Kidney (tissue), 14 donors: ENCODE measurements around the gene SPATA31C1. TPM values are rescaled to one million over a fixed set of nuclear protein-coding genes. Genes with fewer than 3 reads are reported as not detected.
"Not testable (repeated sequence)": the region's sequence is repeated elsewhere in the genome, so short reads cannot be mapped to it uniquely, and the experiment has no call there.

Experiments
- DNase-seq, 5 donors: peaks; one replicate each; pipeline ENCODE4 v3.0.0-alpha.2; 2013 to 2020
- FAIRE-seq: peaks from 2 replicates; lab custom pipeline; 2012; peaks lifted over from hg19 to GRCh38; lab: Jason Lieb, UNC
- H3K27ac ChIP-seq, 2 donors: one replicate each; pipeline ENCODE4 v1.7.0; 2013; ENCODE audit warnings: low read depth in 2 of 2, low read length in 2 of 2, inconsistent platforms in 1 of 2
- H3K27me3 ChIP-seq: one replicate; pipeline ENCODE4 v1.7.1; 2013; ENCODE audit warnings: low read length, inconsistent platforms; ENCODE audit not compliant: control insufficient read depth, insufficient read depth
- H3K36me3 ChIP-seq, 3 donors: one replicate each; pipeline versions ENCODE4 v1.7.0 to v1.7.1; 2013; ENCODE audit warnings: low read length in 3 of 3, control low read depth in 1 of 3, inconsistent platforms in 1 of 3; ENCODE audit not compliant: insufficient read depth in 3 of 3, control insufficient read depth in 2 of 3
- H3K4me1 ChIP-seq, 3 donors: one replicate each; pipeline versions ENCODE4 v1.7.0 to v1.7.1; 2013; ENCODE audit warnings: low read length in 3 of 3, inconsistent platforms in 1 of 3, low read depth in 1 of 3; ENCODE audit not compliant: control insufficient read depth in 2 of 3, insufficient read depth in 2 of 3
- H3K4me3 ChIP-seq, 3 donors: one replicate each; pipeline versions ENCODE4 v1.7.0 to v1.8.1; 2013; ENCODE audit warnings: low read length in 3 of 3, control low read depth in 1 of 3, inconsistent platforms in 1 of 3
- H3K9ac ChIP-seq, 3 donors: one replicate each; pipeline versions ENCODE4 v1.7.0 to v1.7.1; 2013; ENCODE audit warnings: low read length in 3 of 3, control low read depth in 1 of 3, inconsistent platforms in 1 of 3
- H3K9me3 ChIP-seq, 3 donors: one replicate each; pipeline versions ENCODE4 v1.7.0 to v1.7.1; 2013; ENCODE audit warnings: low read length in 3 of 3, control low read depth in 1 of 3, inconsistent platforms in 1 of 3; ENCODE audit not compliant: control insufficient read depth in 2 of 3, insufficient read depth in 1 of 3
- CTCF ChIP-seq: IDR thresholded peaks from 3 replicates; pipeline ENCODE4 v1.5.1; 2012; ENCODE audit warnings: mild to moderate bottlenecking, moderate library complexity, borderline replicate concordance; ENCODE audit not compliant: insufficient read depth; ENCODE audit errors: extremely low read depth
- intact Hi-C: fragments of 100-400 bp; cut with DNase I; formaldehyde crosslinking; loops from one replicate; pipeline ENCODE4 v1.11.1; 2022
- polyA plus RNA-seq: library from polyadenylated mRNA; stranded (reverse); fragments of 350-450 nt; fragmentation: Illumina TruSeq; extraction: RNeasy Lipid Tissue Mini Kit (QIAGEN cat#74804); gene quantifications from one replicate; pipeline ENCODE4 v1.2.3, GENCODE V29; 2014; ENCODE audit warnings: low read depth, low replicate concordance; ENCODE audit not compliant: insufficient read depth
- total RNA-seq: library from RNA; stranded (reverse); fragmentation: NEBNext Ultra II Directional; extraction: Animal tissue kit (Norgen Biotek cat#: 25700); gene quantifications from one replicate; pipeline ENCODE4 v1.2.1, GENCODE V29; 2021
- donor health status: control.
- donor health status: control.
- donor health status: control.
- donor health status: control.
- donor health status: control.
- donor health status: DM: yes; HTN: yes; CAD: no.
- donor health status: Normal renal cell carcinoma (clear cell type).

The SPATA31C1 gene
- total and polyA plus RNA-seq, 2 donors from 2014 or later, result not detected

GRCh38 chr9:87898151-87898550, 19.6 kb upstream of the SPATA31C1 start:
- Histone ChIP-seq H3K4me3 (no peak overlapping the region), H3K27me3 (no peaks in the 10 kb centered on the region), H3K9me3 (no peaks in the 10 kb centered on the region), H3K27ac (no peak overlapping the region), H3K9ac (no peak overlapping the region), H3K4me1 (no peaks in the 10 kb centered on the region), H3K36me3 (no peaks in the 10 kb centered on the region)
- intact Hi-C loops, result no loop called here
- no peak for FAIRE-seq
- no peak for DNase-seq
- no peak for TF ChIP-seq CTCF

- H3K4me3 ChIP-seq, H3K36me3 ChIP-seq, H3K9me3 ChIP-seq, H3K9ac ChIP-seq, H3K27me3 ChIP-seq, DNase-seq, FAIRE-seq, intact Hi-C loops, H3K4me1 ChIP-seq, H3K27ac ChIP-seq: not testable (repeated sequence)
Observed at GRCh38 chr9:87902371-87902770, 15.4 kb upstream of the SPATA31C1 start.

GRCh38 chr9:87909310-87910041, 8.3 kb upstream of the SPATA31C1 start:
- DNase-seq, result peak in 1 of 5 donors; percentile 39
- no peaks in the 10 kb centered on the region for H3K27me3 ChIP-seq
- H3K9ac ChIP-seq, result no peak overlapping the region
- peak overlapping the region in 2 of 3 donors; percentile 68 to 75 for H3K4me3 ChIP-seq
- peak overlapping the region in 1 of 2 donors; percentile 34 for H3K27ac ChIP-seq
- TF ChIP-seq CTCF, result peak; percentile 20
- FAIRE-seq, result no peak
- no peaks in the 10 kb centered on the region for H3K4me1 ChIP-seq
- H3K36me3 ChIP-seq, result no peaks in the 10 kb centered on the region
- intact Hi-C loops, result no loop called here
- H3K9me3 ChIP-seq, result no peaks in the 10 kb centered on the region

GRCh38 chr9:87910821-87911220, 6.9 kb upstream of the SPATA31C1 start:
- FAIRE-seq (no peak), DNase-seq (no peak)
- Histone ChIP-seq H3K9me3 (no peaks in the 10 kb centered on the region), H3K9ac (no peak overlapping the region), H3K4me3 (no peak overlapping the region), H3K27ac (no peak overlapping the region), H3K27me3 (no peaks in the 10 kb centered on the region), H3K36me3 (no peaks in the 10 kb centered on the region), H3K4me1 (no peaks in the 10 kb centered on the region)
- intact Hi-C loops, result no loop called here
- no peak for TF ChIP-seq CTCF

DNA sequence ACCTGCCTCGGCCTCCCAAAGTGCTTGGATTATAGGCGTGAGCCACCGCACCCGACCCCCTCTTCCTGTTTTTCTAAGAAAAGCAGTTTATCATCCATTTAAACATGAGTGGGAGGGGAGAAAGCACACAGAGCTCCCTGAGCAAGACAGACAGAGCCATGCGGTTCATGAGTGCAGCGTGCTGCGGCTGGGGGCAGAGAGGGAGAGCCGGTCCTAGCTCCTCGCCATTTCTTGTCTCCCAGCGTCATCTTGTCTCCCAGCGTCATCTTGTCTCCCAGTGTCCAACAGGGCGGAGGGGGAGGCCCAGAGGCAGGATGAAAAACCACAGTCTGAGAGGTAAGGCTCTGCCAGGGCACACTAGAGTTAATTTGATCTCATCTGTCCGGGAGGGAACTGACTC, 1.3 kb downstream of the SPATA31C1 start:
- H3K4me1 ChIP-seq, H3K9ac ChIP-seq, FAIRE-seq, H3K4me3 ChIP-seq, H3K27me3 ChIP-seq, H3K9me3 ChIP-seq, H3K36me3 ChIP-seq, H3K27ac ChIP-seq, intact Hi-C loops: not testable (repeated sequence)
- DNase-seq, result peak in 4 of 5 donors; percentile 40 to 57 (median 51)

DNA sequence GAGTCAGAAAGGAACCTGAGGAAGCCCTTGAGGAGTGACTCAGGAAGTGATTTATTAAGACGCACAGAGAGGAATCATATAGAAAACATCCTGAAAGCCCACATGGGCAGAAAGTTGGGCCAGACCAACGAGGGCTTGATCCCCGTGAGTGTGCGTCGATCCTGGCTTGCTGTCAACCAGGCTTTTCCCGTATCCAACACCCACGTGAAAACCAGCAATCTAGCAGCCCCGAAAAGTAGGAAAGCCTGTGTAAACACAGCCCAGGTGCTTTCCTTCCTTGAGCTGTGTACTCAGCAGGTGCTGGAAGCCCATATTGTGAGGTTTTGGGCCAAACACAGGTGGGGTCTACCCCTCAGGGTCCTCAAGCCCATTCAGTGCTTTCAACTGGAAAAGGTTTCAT, 3.8 kb downstream of the SPATA31C1 start:
- H3K9ac ChIP-seq, H3K27me3 ChIP-seq, H3K27ac ChIP-seq, H3K4me1 ChIP-seq, H3K9me3 ChIP-seq, intact Hi-C loops, H3K4me3 ChIP-seq, H3K36me3 ChIP-seq, FAIRE-seq, DNase-seq: not testable (repeated sequence)
